Mesodermal cell (in vitro differentiated cells): ENCODE results near the gene OTOGL.

Source experiments
- H3K27ac ChIP-seq: 2 replicates; pipeline ENCODE4 v1.7.0; 2013; ENCODE audit warnings: mild to moderate bottlenecking, low read depth, low read length, moderate library complexity; ENCODE audit not compliant: severe bottlenecking
- H3K36me3 ChIP-seq: 2 replicates; pipeline ENCODE4 v1.7.1; 2013; ENCODE audit warnings: mild to moderate bottlenecking, low read length, moderate library complexity; ENCODE audit not compliant: control insufficient read depth, insufficient read depth
- H3K4me1 ChIP-seq: one replicate; pipeline ENCODE4 v1.7.1; 2013; ENCODE audit warnings: mild to moderate bottlenecking, low read length; ENCODE audit not compliant: insufficient read depth, control insufficient read depth, poor library complexity, severe bottlenecking
- H3K4me3 ChIP-seq: 2 replicates; pipeline ENCODE4 v1.7.0; 2013; ENCODE audit warnings: low read length, control low read depth, mild to moderate bottlenecking; ENCODE audit not compliant: insufficient read depth, poor library complexity, severe bottlenecking; ENCODE audit errors: extremely low read depth
- H3K9me3 ChIP-seq: 2 replicates; pipeline ENCODE4 v1.7.1; 2013; ENCODE audit warnings: mild to moderate bottlenecking, low read length, moderate library complexity; ENCODE audit not compliant: control insufficient read depth
- WGBS, 2 experiments: methylation state at CpG; one replicate each; pipeline ENCODE4 v1.1.5; 2013; ENCODE audit warnings: missing lambda C conversion rate in 2 of 2; ENCODE audit not compliant: insufficient coverage in 2 of 2; 5-methylcytosine and 5-hydroxymethylcytosine counted together

The OTOGL gene

GRCh38 chr12:80356097-80356496, 256.8 kb downstream of the OTOGL start:
- 60% methylated on average over 1 of the region's 2 CpGs; no CpG with 5 or more reads in 1 of the 2 experiments for WGBS, 2 experiments
- peaks cover 9% of the 10 kb centered on the region for H3K4me1 ChIP-seq
- no peaks in the 10 kb centered on the region for H3K36me3 ChIP-seq
- no peak overlapping the region for H3K27ac ChIP-seq
- H3K4me3 ChIP-seq, result no peak overlapping the region
- H3K9me3 ChIP-seq, result no peaks in the 10 kb centered on the region

- H3K4me3 ChIP-seq, result no peak overlapping the region
- no peaks in the 10 kb centered on the region for H3K9me3 ChIP-seq
- no peaks in the 10 kb centered on the region for H3K4me1 ChIP-seq
- no peaks in the 10 kb centered on the region for H3K36me3 ChIP-seq
- H3K27ac ChIP-seq, result no peak overlapping the region
Observed at GRCh38 chr12:80359703-80360102, 260.4 kb downstream of the OTOGL start.

- Histone ChIP-seq H3K36me3 (no peaks in the 10 kb centered on the region), H3K4me1 (no peaks in the 10 kb centered on the region), H3K4me3 (no peak overlapping the region), H3K27ac (no peak overlapping the region), H3K9me3 (no peaks in the 10 kb centered on the region)
- WGBS, 2 experiments, result 86% methylated on average over 1 of the region's 3 CpGs; no CpG with 5 or more reads in 1 of the 2 experiments
Observed at GRCh38 chr12:80364056-80364455, 264.7 kb downstream of the OTOGL start.

- Histone ChIP-seq H3K27ac (no peak overlapping the region), H3K9me3 (no peaks in the 10 kb centered on the region), H3K4me3 (no peak overlapping the region), H3K4me1 (no peaks in the 10 kb centered on the region), H3K36me3 (no peaks in the 10 kb centered on the region)
- WGBS, 2 experiments, result 85 to 92% methylated on average over 3 of the region's 4 CpGs
Observed at GRCh38 chr12:80373666-80374065, 274.3 kb downstream of the OTOGL start.

GRCh38 chr12:80374615-80375014, 275.3 kb downstream of the OTOGL start:
- H3K27ac ChIP-seq, result no peak overlapping the region
- H3K4me1 ChIP-seq, result no peaks in the 10 kb centered on the region
- H3K36me3 ChIP-seq, result no peaks in the 10 kb centered on the region
- H3K4me3 ChIP-seq, result no peak overlapping the region
- H3K9me3 ChIP-seq, result no peaks in the 10 kb centered on the region

GRCh38 chr12:80377140-80377794, 277.9 kb downstream of the OTOGL start:
- Histone ChIP-seq H3K4me3 (no peak overlapping the region), H3K36me3 (no peaks in the 10 kb centered on the region), H3K27ac (no peak overlapping the region), H3K4me1 (no peaks in the 10 kb centered on the region), H3K9me3 (no peaks in the 10 kb centered on the region)
- 100% methylated on average over 1 of the region's 4 CpGs; no CpG with 5 or more reads in 1 of the 2 experiments for WGBS, 2 experiments

- Histone ChIP-seq H3K4me1 (no peaks in the 10 kb centered on the region), H3K27ac (no peak overlapping the region), H3K36me3 (no peaks in the 10 kb centered on the region), H3K9me3 (no peaks in the 10 kb centered on the region), H3K4me3 (no peak overlapping the region)
Observed at GRCh38 chr12:80381121-80381520, 281.8 kb downstream of the OTOGL start.

GRCh38 chr12:80382254-80382653, 282.9 kb downstream of the OTOGL start:
- H3K27ac ChIP-seq, result no peak overlapping the region
- H3K4me3 ChIP-seq, result no peak overlapping the region
- H3K9me3 ChIP-seq, result no peaks in the 10 kb centered on the region
- no peaks in the 10 kb centered on the region for H3K4me1 ChIP-seq
- 96 to 98% methylated on average over 5 to 7 of the region's 8 CpGs for WGBS, 2 experiments
- no peaks in the 10 kb centered on the region for H3K36me3 ChIP-seq

- H3K4me3 ChIP-seq, result no peak overlapping the region
- no peak overlapping the region for H3K27ac ChIP-seq
- no peaks in the 10 kb centered on the region for H3K36me3 ChIP-seq
- no peaks in the 10 kb centered on the region for H3K9me3 ChIP-seq
- WGBS, 2 experiments, result 95% methylated on average over 16 to 20 of the region's 20 CpGs
- no peaks in the 10 kb centered on the region for H3K4me1 ChIP-seq
Observed at GRCh38 chr12:80400571-80400991, 301.2 kb downstream of the OTOGL start.

- Histone ChIP-seq H3K27ac (no peak overlapping the region), H3K4me3 (no peak overlapping the region), H3K4me1 (no peaks in the 10 kb centered on the region), H3K9me3 (no peaks in the 10 kb centered on the region), H3K36me3 (no peaks in the 10 kb centered on the region)
- WGBS, 2 experiments, result no CpG with 5 or more reads among the region's 3 CpGs
Observed at GRCh38 chr12:80401191-80401590, 301.9 kb downstream of the OTOGL start.

GRCh38 chr12:80404629-80405028, 305.3 kb downstream of the OTOGL start:
- Histone ChIP-seq H3K4me1 (no peaks in the 10 kb centered on the region), H3K4me3 (no peak overlapping the region), H3K36me3 (no peaks in the 10 kb centered on the region), H3K9me3 (no peaks in the 10 kb centered on the region), H3K27ac (no peak overlapping the region)
- WGBS, 2 experiments, result 67 to 79% methylated on average over 1 to 2 of the region's 2 CpGs
